Testis (tissue), 3 donors: Measurements from ENCODE around the gene MSH5. TPM values are rescaled to one million over a fixed set of nuclear protein-coding genes. Genes with fewer than 3 reads are reported as not detected.

Source experiments
- DNase-seq: peaks from one replicate; pipeline ENCODE4 v3.0.0-alpha.2; 2019
- H3K27ac ChIP-seq, 2 donors: fragments of 200-600 bp; sonication (generic); one replicate each; pipeline ENCODE4 v1.5.1; 2019
- H3K27me3 ChIP-seq: fragments of 200-600 bp; sonication (generic); one replicate; pipeline ENCODE4 v1.5.1; 2019
- H3K36me3 ChIP-seq: fragments of 200-600 bp; sonication (generic); one replicate; pipeline ENCODE4 v1.5.1; 2017; ENCODE audit warnings: low read depth; ENCODE audit errors: missing control alignments
- H3K4me1 ChIP-seq: fragments of 200-600 bp; sonication (generic); one replicate; pipeline ENCODE4 v1.5.1; 2019
- H3K4me3 ChIP-seq, 2 donors: fragments of 200-600 bp; sonication (generic); one replicate each; pipeline ENCODE4 v1.5.1; 2017 to 2019
- H3K9me3 ChIP-seq: fragments of 200-600 bp; sonication (generic); one replicate; pipeline ENCODE4 v1.5.1; 2017
- CTCF ChIP-seq, 3 experiments: fragments of 450-650 bp in 2 of 3; fragments of 200-600 bp in 1 of 3; sonication (generic) in 1 of 3; IDR thresholded peaks; one replicate each; pipeline ENCODE4 v1.5.1; 2016 to 2019; ENCODE audit warnings: antibody characterized with exemption in 3 of 3, mild to moderate bottlenecking in 2 of 3, moderate library complexity in 1 of 3
- POLR2A ChIP-seq: fragments of 450-650 bp; IDR thresholded peaks from one replicate; pipeline ENCODE4 v1.6.1; 2017; ENCODE audit warnings: antibody characterized with exemption, mild to moderate bottlenecking, moderate library complexity
- WGBS, 2 donors: methylation state at CpG; one replicate each; pipeline ENCODE4 v1.1.5; 2018; 5-methylcytosine and 5-hydroxymethylcytosine counted together
- intact Hi-C: fragments of 100-400 bp; cut with DNase I; formaldehyde crosslinking; loops from one replicate; pipeline ENCODE4 v1.15.1; 2023; ENCODE audit warnings: low total_unique reads
- polyA plus RNA-seq: library from polyadenylated mRNA; stranded (reverse); fragments of 350-450 nt; fragmentation: Illumina TruSeq; extraction: RNeasy Lipid Tissue Mini Kit (QIAGEN cat#74804); gene quantifications from one replicate; pipeline ENCODE4 v1.2.3, GENCODE V29; 2014; ENCODE audit warnings: low read depth, low replicate concordance; ENCODE audit not compliant: insufficient read depth
- total RNA-seq, 2 donors: library from RNA; depleted of rRNA; stranded (reverse); fragments of >200 nt; gene quantifications; one replicate each; pipeline ENCODE4 v1.2.3, GENCODE V29; 2016

Gene MSH5
- total and polyA plus RNA-seq, 3 donors from 2014 or later = 36.2 to 135 (median 77.6) TPM

- Histone ChIP-seq H3K27me3 (no peaks in the 10 kb centered on the region), H3K36me3 (no peaks in the 10 kb centered on the region), H3K4me1 (peaks cover 8% of the 10 kb centered on the region), H3K27ac (no peak overlapping the region), H3K9me3 (no peaks in the 10 kb centered on the region), H3K4me3 (no peak overlapping the region)
- TF ChIP-seq CTCF (IDR thresholded peaks at IDR 0.05) = no peak
- no peak for TF ChIP-seq POLR2A
- DNase-seq = no peak
- intact Hi-C loops = no loop called here
- WGBS, 2 donors = 90 to 91% methylated on average over 3 of the region's 3 CpGs
Observed at GRCh38 chr6:31742894-31743293, 3.1 kb downstream of the MSH5 start.

- H3K9me3 ChIP-seq = no peaks in the 10 kb centered on the region
- no peak overlapping the region for H3K4me3 ChIP-seq
- DNase-seq = no peak
- no peak overlapping the region for H3K27ac ChIP-seq
- WGBS, 2 donors = 65 to 69% methylated on average over 1 of the region's 1 CpG
- no peaks in the 10 kb centered on the region for H3K27me3 ChIP-seq
- no peak for TF ChIP-seq POLR2A
- no peak for TF ChIP-seq CTCF (IDR thresholded peaks at IDR 0.05)
- peaks cover 5% of the 10 kb centered on the region for H3K4me1 ChIP-seq
- H3K36me3 ChIP-seq = no peaks in the 10 kb centered on the region
- intact Hi-C loops = no loop called here
Observed at GRCh38 chr6:31744422-31744821, 4.6 kb downstream of the MSH5 start.

- H3K27ac ChIP-seq = no peak overlapping the region
- no peak for DNase-seq
- no peaks in the 10 kb centered on the region for H3K27me3 ChIP-seq
- no peaks in the 10 kb centered on the region for H3K4me1 ChIP-seq
- WGBS, 2 donors = 87% methylated on average over 8 of the region's 8 CpGs
- no peaks in the 10 kb centered on the region for H3K9me3 ChIP-seq
- H3K36me3 ChIP-seq = no peaks in the 10 kb centered on the region
- no peak for TF ChIP-seq CTCF (IDR thresholded peaks at IDR 0.05)
- TF ChIP-seq POLR2A = no peak
- no peak overlapping the region for H3K4me3 ChIP-seq
- intact Hi-C loops = no loop called here
Observed at GRCh38 chr6:31749301-31750036, 9.7 kb downstream of the MSH5 start.

- 84 to 94% methylated on average over 7 of the region's 7 CpGs for WGBS, 2 donors
- H3K27me3 ChIP-seq = no peaks in the 10 kb centered on the region
- intact Hi-C loops = no loop called here
- H3K36me3 ChIP-seq = no peaks in the 10 kb centered on the region
- no peaks in the 10 kb centered on the region for H3K4me1 ChIP-seq
- no peak overlapping the region for H3K27ac ChIP-seq
- TF ChIP-seq POLR2A (no peak), CTCF (IDR thresholded peaks at IDR 0.05) (no peak)
- DNase-seq = no peak
- H3K4me3 ChIP-seq = no peak overlapping the region
- no peaks in the 10 kb centered on the region for H3K9me3 ChIP-seq
Observed at GRCh38 chr6:31750411-31751022, 10.7 kb downstream of the MSH5 start.
